ENCODE measurements around the gene MYL5.

GRCh38 chr4:624705-625590 lies 49.4 kb upstream of the MYL5 start, which contains the start of gene PDE6B:
- TF ChIP-seq POLR2A (IDR thresholded peaks at IDR 0.05; ENCODE audit: low read length), result no peak
- no peak for TF ChIP-seq GATA1 (IDR thresholded peaks at IDR 0.05; ENCODE audit: low read depth, low read length)

Measured in erythroblast (primary cell).